Epithelial cell of proximal tubule (primary cell): ENCODE data around the gene RAD51B. TPM values are rescaled to one million over a fixed set of nuclear protein-coding genes. Genes with fewer than 3 reads are reported as not detected.

Source experiments
- DNase-seq: peaks from one replicate; pipeline ENCODE4 v3.0.0-alpha.2; 2011; ENCODE audit warnings: low read depth
- H3K4me3 ChIP-seq: 2 replicates; pipeline ENCODE4 v1.5.1; 2011; ENCODE audit warnings: low read depth, mild to moderate bottlenecking, low read length
- total RNA-seq: library from RNA; depleted of rRNA; stranded (reverse); fragments of >200 nt; gene quantifications from 2 replicates; pipeline ENCODE4 v1.2.3, GENCODE V29; 2015
- TF ChIP-seq, protein P1 (sequence below): conservative IDR thresholded peaks from 2 replicates; pipeline ENCODE4 v1.5.1; 2012; ENCODE audit warnings: low read depth, mild to moderate bottlenecking, low read length

RAD51B gene
- total RNA-seq, 1 donor from 2014 or later: 6.3 TPM

DNA sequence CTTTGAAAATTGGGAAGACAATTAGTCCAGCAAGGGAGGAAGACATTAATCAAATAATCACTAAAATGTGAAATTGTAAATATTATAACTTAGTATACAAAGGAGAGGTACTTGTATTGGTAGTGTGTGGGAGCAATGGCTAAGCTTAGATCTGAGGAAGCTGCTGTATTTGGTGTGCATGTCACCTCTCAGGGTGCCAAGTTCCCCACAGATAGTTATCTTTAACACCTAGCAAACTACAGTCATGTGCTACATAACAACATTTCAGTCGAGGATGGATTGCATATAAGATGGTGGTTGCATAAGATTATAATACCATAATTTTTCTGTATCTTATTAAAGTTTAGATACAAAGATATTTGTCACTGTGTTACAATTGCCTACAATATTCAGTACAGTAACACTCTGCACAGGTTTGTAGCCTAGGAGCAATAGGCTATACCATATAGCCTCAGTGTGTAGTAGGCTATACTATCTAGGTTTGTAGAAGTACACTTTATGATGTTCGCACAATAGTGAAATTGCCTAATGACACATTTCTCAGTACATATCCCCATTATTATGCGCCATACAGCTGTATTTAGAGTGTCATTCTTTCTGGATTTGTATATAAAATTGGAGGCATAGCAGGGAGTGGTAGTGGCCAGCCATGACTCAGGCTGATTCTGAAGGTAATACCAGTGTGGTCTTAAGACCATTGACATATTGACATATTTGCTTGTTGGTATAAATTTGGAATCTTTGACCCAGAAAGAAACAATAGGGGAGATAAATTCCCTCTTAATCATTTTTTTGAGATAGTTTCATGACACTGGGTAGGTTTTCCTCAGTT, 55.8 kb downstream of the RAD51B start:
- TF ChIP-seq, protein P1, sequence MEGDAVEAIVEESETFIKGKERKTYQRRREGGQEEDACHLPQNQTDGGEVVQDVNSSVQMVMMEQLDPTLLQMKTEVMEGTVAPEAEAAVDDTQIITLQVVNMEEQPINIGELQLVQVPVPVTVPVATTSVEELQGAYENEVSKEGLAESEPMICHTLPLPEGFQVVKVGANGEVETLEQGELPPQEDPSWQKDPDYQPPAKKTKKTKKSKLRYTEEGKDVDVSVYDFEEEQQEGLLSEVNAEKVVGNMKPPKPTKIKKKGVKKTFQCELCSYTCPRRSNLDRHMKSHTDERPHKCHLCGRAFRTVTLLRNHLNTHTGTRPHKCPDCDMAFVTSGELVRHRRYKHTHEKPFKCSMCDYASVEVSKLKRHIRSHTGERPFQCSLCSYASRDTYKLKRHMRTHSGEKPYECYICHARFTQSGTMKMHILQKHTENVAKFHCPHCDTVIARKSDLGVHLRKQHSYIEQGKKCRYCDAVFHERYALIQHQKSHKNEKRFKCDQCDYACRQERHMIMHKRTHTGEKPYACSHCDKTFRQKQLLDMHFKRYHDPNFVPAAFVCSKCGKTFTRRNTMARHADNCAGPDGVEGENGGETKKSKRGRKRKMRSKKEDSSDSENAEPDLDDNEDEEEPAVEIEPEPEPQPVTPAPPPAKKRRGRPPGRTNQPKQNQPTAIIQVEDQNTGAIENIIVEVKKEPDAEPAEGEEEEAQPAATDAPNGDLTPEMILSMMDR: no peak
- no peak for DNase-seq
- no peak overlapping the region for H3K4me3 ChIP-seq

GRCh38 chr14:67879026-67879425, 59.4 kb downstream of the RAD51B start:
- DNase-seq: no peak
- TF ChIP-seq, protein P1: no peak
- no peak overlapping the region for H3K4me3 ChIP-seq

- TF ChIP-seq, protein P1: no peak
- DNase-seq: no peak
- no peak overlapping the region for H3K4me3 ChIP-seq
Measured at GRCh38 chr14:67881225-67881624, 61.6 kb downstream of the RAD51B start.

DNA sequence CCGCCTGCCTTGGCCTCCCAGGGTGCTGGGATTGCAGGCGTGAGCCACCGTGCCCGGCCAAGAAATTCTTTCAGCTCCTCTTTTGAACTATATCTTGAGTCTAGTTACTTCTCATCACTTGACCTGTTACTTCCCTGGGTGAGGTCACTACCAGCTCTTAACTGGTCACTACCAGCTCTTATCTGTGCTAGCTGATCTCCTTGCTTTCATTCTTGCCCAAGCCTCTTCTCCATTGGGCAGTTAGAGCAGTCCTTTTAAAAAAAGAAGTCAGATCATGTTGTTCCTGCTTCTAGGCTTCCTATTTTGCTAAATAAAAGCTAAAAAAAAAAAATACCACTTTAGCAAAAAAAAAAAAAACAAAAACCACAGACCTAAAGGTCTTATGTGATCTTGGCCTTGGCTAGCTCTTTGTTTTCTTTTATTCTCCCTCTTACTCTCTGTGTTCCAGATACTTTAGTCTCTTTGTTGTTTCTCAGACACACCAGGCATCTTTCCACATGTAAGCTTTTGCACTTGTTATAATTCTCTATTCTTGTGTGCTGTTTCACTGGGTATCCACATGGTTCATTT, 63.5 kb downstream of the RAD51B start:
- TF ChIP-seq, protein P1: no peak
- no peak overlapping the region for H3K4me3 ChIP-seq
- no peak for DNase-seq

GRCh38 chr14:67883717-67884116, 64.1 kb downstream of the RAD51B start:
- no peak for DNase-seq
- no peak overlapping the region for H3K4me3 ChIP-seq
- TF ChIP-seq, protein P1: peak; percentile 37

GRCh38 chr14:67886191-67886590, 66.6 kb downstream of the RAD51B start:
- DNase-seq: no peak
- TF ChIP-seq, protein P1: no peak
- H3K4me3 ChIP-seq: no peak overlapping the region
